ENCODE measurements around the gene UBL3. TPM values are rescaled to one million over a fixed set of nuclear protein-coding genes. Genes with fewer than 3 reads are reported as not detected.

Gene UBL3
- total RNA-seq, 4 donors from 2014 or later: 52.9 to 78.2 (median 58.9) TPM

DNA sequence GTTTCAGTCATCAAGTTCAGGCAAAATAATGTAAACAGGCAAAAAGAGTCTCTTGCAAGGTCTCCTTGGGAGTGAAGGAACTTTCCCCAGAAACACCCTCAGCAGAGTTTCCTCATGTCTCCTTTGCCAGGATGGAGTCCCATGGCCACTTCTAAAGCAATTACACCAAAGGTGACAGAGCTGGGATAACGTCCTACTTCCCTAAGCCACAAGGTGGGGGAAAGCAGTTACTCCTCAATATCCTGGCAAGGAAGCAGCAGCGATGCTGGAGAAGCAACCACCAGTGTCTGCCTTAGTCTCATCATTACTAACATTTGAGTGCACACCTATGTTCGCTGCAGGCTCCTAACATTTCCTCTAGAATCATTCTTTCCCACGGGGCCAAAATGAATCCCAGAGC lies 88.6 kb downstream of the UBL3 start:
- intact Hi-C loops (cut with DNase I; ENCODE audit: low total_unique reads): loop anchor here (10.0 kb wide), 1 partner anchor 353 kb away; no protein-coding TSS in a partner anchor
- TF ChIP-seq, protein P1, sequence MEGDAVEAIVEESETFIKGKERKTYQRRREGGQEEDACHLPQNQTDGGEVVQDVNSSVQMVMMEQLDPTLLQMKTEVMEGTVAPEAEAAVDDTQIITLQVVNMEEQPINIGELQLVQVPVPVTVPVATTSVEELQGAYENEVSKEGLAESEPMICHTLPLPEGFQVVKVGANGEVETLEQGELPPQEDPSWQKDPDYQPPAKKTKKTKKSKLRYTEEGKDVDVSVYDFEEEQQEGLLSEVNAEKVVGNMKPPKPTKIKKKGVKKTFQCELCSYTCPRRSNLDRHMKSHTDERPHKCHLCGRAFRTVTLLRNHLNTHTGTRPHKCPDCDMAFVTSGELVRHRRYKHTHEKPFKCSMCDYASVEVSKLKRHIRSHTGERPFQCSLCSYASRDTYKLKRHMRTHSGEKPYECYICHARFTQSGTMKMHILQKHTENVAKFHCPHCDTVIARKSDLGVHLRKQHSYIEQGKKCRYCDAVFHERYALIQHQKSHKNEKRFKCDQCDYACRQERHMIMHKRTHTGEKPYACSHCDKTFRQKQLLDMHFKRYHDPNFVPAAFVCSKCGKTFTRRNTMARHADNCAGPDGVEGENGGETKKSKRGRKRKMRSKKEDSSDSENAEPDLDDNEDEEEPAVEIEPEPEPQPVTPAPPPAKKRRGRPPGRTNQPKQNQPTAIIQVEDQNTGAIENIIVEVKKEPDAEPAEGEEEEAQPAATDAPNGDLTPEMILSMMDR (IDR thresholded peaks at IDR 0.05): no peak
- no peak for TF ChIP-seq POLR2A (IDR thresholded peaks at IDR 0.05)
- no peak overlapping the region for H3K4me3 ChIP-seq (ENCODE audit: low read depth, poor library complexity, severe bottlenecking)
- DNase-seq (ENCODE audit: low spot score in 2 of 2): no peak
- 79 to 83% methylated on average over 4 of the region's 4 CpGs for WGBS, 2 donors

DNA sequence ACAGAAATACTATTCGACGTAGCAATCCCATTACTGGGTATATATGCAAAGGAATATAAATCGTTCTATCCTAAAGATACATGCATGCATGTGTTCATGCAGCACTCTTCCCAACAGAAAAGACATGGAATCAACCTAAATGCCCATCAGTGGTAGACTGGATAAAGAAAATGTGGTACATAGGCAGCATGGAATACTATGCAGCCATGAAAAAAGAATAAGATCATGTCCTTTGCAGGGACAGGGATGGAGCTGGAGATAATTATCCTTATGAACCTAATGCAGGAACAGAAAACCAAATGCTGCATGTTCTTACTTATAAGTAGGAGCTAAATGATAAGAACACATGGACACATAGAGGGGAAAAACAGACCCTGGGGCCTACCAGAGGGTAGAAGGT lies 89.3 kb downstream of the UBL3 start:
- no peak for DNase-seq (ENCODE audit: low spot score in 2 of 2)
- WGBS, 2 donors: 65 to 80% methylated on average over 3 of the region's 3 CpGs
- no peak for TF ChIP-seq POLR2A (IDR thresholded peaks at IDR 0.05)
- TF ChIP-seq, protein P1 (IDR thresholded peaks at IDR 0.05): no peak
- H3K4me3 ChIP-seq (ENCODE audit: low read depth, poor library complexity, severe bottlenecking): no peak overlapping the region
- intact Hi-C loops (cut with DNase I; ENCODE audit: low total_unique reads): loop anchor here (10.0 kb wide), 1 partner anchor 354 kb away; no protein-coding TSS in a partner anchor

DNA sequence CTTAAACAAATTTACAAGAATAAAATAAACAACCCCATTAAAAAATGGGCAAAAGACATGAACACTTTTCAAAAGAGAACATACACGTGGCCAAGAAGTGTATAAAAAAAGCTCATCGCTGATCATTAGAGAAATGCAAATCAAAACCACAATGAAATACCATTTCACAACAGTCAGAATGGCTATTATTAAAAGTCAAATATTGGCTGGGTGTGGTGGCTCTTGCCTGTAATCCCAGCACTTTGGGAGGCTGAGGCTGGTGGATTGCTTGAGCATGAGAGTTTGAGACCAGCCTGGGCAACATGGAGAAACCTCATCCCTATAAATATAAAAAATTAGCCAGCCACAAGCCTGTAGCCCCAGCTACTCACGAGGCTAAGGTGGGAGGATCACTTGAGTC lies 89.9 kb downstream of the UBL3 start:
- TF ChIP-seq, protein P1 (IDR thresholded peaks at IDR 0.05): no peak
- TF ChIP-seq POLR2A (IDR thresholded peaks at IDR 0.05): no peak
- 64 to 68% methylated on average over 3 of the region's 3 CpGs for WGBS, 2 donors
- no peak overlapping the region for H3K4me3 ChIP-seq (ENCODE audit: low read depth, poor library complexity, severe bottlenecking)
- no peak for DNase-seq (ENCODE audit: low spot score in 2 of 2)
- intact Hi-C loops (cut with DNase I; ENCODE audit: low total_unique reads): loop anchor here (10.0 kb wide), 1 partner anchor 354 kb away; no protein-coding TSS in a partner anchor

DNA sequence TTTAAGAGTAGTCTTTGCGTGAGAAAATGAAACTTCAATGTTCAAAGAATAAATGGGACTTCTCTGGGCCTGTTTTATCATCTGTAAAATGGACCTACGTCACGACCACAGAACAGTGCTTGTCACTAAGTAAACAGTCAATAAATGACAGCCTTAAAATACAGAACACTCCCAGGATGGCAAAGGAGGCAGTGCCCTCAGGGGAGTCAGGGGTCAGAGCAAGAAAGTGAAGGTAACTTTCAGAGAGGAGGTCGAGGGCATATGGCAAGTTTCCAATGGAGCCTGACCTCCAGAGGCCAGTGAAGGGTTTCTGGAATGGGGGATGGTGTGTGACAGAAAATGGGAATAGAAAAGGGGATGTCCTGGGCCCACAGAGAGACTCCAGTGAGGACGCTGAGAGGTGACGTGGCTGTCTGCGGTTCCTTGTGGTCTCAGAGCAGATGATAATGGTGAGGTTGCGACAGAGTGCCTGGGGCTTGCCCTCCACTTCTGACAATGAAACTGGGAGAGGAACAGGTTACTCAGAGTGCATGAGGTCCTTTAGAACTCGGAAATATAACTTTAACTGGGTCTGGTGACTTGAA lies 91.8 kb downstream of the UBL3 start:
- H3K4me3 ChIP-seq (ENCODE audit: low read depth, poor library complexity, severe bottlenecking): no peak overlapping the region
- DNase-seq (ENCODE audit: low spot score in 2 of 2): no peak
- intact Hi-C loops (cut with DNase I; ENCODE audit: low total_unique reads): no loop called here

DNA sequence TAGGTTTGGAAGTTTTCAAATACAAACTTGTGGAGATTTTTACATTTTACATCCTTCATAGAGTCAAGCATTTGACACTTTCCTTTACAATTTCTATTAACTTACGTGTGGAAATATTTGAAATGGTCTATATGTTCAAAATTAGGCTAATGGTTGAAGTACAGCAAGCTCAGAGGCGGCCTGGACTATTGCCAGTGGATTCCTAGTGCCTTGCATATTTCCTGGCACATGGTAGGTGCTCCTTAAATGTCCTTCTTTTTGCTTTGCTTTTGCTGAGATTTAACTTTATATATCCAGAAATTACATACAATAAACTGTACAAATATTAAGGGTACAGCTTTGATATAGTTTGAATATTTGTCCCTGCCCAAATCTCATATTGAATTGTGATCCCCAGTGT lies 93.9 kb downstream of the UBL3 start:
- DNase-seq (ENCODE audit: low spot score in 2 of 2): no peak
- WGBS, 2 donors: 77 to 87% methylated on average over 2 of the region's 2 CpGs
- no peak overlapping the region for H3K4me3 ChIP-seq (ENCODE audit: low read depth, poor library complexity, severe bottlenecking)
- intact Hi-C loops (cut with DNase I; ENCODE audit: low total_unique reads): no loop called here
- TF ChIP-seq, protein P1 (IDR thresholded peaks at IDR 0.05): no peak
- no peak for TF ChIP-seq POLR2A (IDR thresholded peaks at IDR 0.05)

More for the DNA sequence above, 91.8 kb downstream of the UBL3 start:
- WGBS, 2 donors: 74 to 80% methylated on average over 9 of the region's 9 CpGs
- no peak for TF ChIP-seq POLR2A (IDR thresholded peaks at IDR 0.05)
- TF ChIP-seq, protein P1 (IDR thresholded peaks at IDR 0.05): no peak

DNA sequence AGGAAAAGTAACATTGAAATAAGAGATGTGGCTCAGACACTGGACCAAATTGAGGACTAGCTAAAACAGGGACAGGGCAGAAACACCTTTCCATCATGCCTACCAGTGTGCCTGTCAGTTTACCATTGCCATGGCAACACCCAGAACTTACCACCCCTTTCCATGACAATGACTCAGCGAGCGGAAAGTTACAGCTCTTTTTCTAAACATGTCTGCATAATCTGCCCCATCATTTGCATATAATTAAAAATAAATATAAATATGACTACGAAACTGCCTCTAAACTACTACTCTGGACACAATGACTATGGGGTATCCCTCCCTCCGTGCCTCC lies 96.0 kb downstream of the UBL3 start:
- no peak for DNase-seq (ENCODE audit: low spot score in 2 of 2)
- 89 to 91% methylated on average over 4 of the region's 4 CpGs for WGBS, 2 donors
- TF ChIP-seq POLR2A (IDR thresholded peaks at IDR 0.05): no peak
- TF ChIP-seq, protein P1 (IDR thresholded peaks at IDR 0.05): no peak
- intact Hi-C loops (cut with DNase I; ENCODE audit: low total_unique reads): no loop called here
- no peak overlapping the region for H3K4me3 ChIP-seq (ENCODE audit: low read depth, poor library complexity, severe bottlenecking)
